Ishikawa (cell line): ENCODE results near the gene ACADS.

Experiments used
- CEBPB ChIP-seq: IDR thresholded peaks from 2 replicates; pipeline ENCODE4 v1.6.1; 2012
- EGR1 ChIP-seq: IDR thresholded peaks from 2 replicates; pipeline ENCODE4 v1.6.1; 2012
- EP300 ChIP-seq: IDR thresholded peaks from 2 replicates; pipeline ENCODE4 v1.6.1; 2012; ENCODE audit warnings: borderline replicate concordance
- MAX ChIP-seq: IDR thresholded peaks from 2 replicates; pipeline ENCODE4 v1.6.1; 2012
- RAD21 ChIP-seq: IDR thresholded peaks from 2 replicates; pipeline ENCODE4 v1.6.1; 2012; ENCODE audit warnings: low read depth
- TAF1 ChIP-seq: IDR thresholded peaks from 2 replicates; pipeline ENCODE4 v1.6.1; 2012; ENCODE audit warnings: low read depth, mild to moderate bottlenecking
- TEAD4 ChIP-seq: IDR thresholded peaks from 2 replicates; pipeline ENCODE4 v1.6.1; 2012
- USF1 ChIP-seq: IDR thresholded peaks from 2 replicates; pipeline ENCODE4 v1.6.1; 2012
- YY1 ChIP-seq: IDR thresholded peaks from 2 replicates; pipeline ENCODE4 v1.6.1; 2012; ENCODE audit warnings: low read depth
- ZBTB7A ChIP-seq: IDR thresholded peaks from 2 replicates; pipeline ENCODE4 v1.6.1; 2012; ENCODE audit warnings: low read depth
- TF ChIP-seq, protein P1 (sequence below): IDR thresholded peaks from 2 replicates; pipeline ENCODE4 v1.6.1; 2012; ENCODE audit warnings: low read depth, mild to moderate bottlenecking

- TF ChIP-seq RAD21, result peak; percentile 32; the same call in 1 of the 2 replicates
- TF ChIP-seq EP300, result no peak
- TF ChIP-seq, protein P1, sequence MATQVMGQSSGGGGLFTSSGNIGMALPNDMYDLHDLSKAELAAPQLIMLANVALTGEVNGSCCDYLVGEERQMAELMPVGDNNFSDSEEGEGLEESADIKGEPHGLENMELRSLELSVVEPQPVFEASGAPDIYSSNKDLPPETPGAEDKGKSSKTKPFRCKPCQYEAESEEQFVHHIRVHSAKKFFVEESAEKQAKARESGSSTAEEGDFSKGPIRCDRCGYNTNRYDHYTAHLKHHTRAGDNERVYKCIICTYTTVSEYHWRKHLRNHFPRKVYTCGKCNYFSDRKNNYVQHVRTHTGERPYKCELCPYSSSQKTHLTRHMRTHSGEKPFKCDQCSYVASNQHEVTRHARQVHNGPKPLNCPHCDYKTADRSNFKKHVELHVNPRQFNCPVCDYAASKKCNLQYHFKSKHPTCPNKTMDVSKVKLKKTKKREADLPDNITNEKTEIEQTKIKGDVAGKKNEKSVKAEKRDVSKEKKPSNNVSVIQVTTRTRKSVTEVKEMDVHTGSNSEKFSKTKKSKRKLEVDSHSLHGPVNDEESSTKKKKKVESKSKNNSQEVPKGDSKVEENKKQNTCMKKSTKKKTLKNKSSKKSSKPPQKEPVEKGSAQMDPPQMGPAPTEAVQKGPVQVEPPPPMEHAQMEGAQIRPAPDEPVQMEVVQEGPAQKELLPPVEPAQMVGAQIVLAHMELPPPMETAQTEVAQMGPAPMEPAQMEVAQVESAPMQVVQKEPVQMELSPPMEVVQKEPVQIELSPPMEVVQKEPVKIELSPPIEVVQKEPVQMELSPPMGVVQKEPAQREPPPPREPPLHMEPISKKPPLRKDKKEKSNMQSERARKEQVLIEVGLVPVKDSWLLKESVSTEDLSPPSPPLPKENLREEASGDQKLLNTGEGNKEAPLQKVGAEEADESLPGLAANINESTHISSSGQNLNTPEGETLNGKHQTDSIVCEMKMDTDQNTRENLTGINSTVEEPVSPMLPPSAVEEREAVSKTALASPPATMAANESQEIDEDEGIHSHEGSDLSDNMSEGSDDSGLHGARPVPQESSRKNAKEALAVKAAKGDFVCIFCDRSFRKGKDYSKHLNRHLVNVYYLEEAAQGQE, result no peak
- peak; percentile 85 for TF ChIP-seq TAF1
- TF ChIP-seq USF1, result peak; percentile 39; the same call in 1 of the 2 replicates
- TF ChIP-seq YY1, result peak; percentile 80
- TF ChIP-seq CEBPB, result no peak
- TF ChIP-seq MAX, result peak; percentile 73
- TF ChIP-seq EGR1, result no peak
- TF ChIP-seq TEAD4, result peak; percentile 51
- no peak; the same call in 1 of the 2 replicates for TF ChIP-seq ZBTB7A
Observed at GRCh38 chr12:120686690-120687577, 38.7 kb upstream of the ACADS start, which contains the start of gene MLEC.
